Esophagus muscularis mucosa (tissue), 4 donors: ENCODE data around the gene SLC35F3. TPM values are rescaled to one million over a fixed set of nuclear protein-coding genes. Genes with fewer than 3 reads are reported as not detected.

Experiments used
- DNase-seq: peaks from one replicate; pipeline ENCODE4 v3.0.0-alpha.2; 2017; ENCODE audit errors: extremely low spot score
- H3K27ac ChIP-seq, 4 donors: fragments of 200-600 bp; sonication (generic); replicated peaks in 1 of 4; 1 replicate in 3 of 4; 2 replicates in 1 of 4; pipeline ENCODE4 v1.5.1; 2016 to 2019; ENCODE audit warnings: mild to moderate bottlenecking in 1 of 4
- H3K27me3 ChIP-seq, 4 donors: fragments of 200-600 bp; sonication (generic); one replicate each; pipeline versions ENCODE4 v1.5.1 to v1.6.0; 2016 to 2019
- H3K36me3 ChIP-seq, 4 donors: fragments of 200-600 bp; sonication (generic); one replicate each; pipeline ENCODE4 v1.5.1; 2016 to 2019
- H3K4me1 ChIP-seq, 4 donors: fragments of 200-600 bp; sonication (generic); one replicate each; pipeline ENCODE4 v1.5.1; 2016 to 2019
- H3K4me3 ChIP-seq, 4 donors: fragments of 200-600 bp; sonication (generic); 1 replicate in 2 of 4; 2 replicates in 2 of 4; pipeline ENCODE4 v1.5.1; 2016 to 2019; ENCODE audit warnings: mild to moderate bottlenecking in 4 of 4, moderate library complexity in 1 of 4
- H3K9me3 ChIP-seq, 4 donors: fragments of 200-600 bp; sonication (generic); 1 replicate in 3 of 4; 2 replicates in 1 of 4; pipeline ENCODE4 v1.5.1; 2016 to 2019
- EP300 ChIP-seq: sonication (generic); formaldehyde crosslinking; IDR thresholded peaks from one replicate; pipeline ENCODE4 v1.6.1; 2017; ENCODE audit warnings: antibody characterized with exemption
- POLR2A ChIP-seq: fragments of 450-650 bp; IDR thresholded peaks from one replicate; pipeline ENCODE4 v1.6.1; 2017; ENCODE audit warnings: antibody characterized with exemption, moderate library complexity, mild to moderate bottlenecking, low read depth
- POLR2AphosphoS5 ChIP-seq, 2 donors: sonication (generic); formaldehyde crosslinking; IDR thresholded peaks; one replicate each; pipeline ENCODE4 v1.6.1; 2017; ENCODE audit warnings: antibody characterized with exemption in 2 of 2
- WGBS: methylation state at CpG from one replicate; pipeline ENCODE4 v1.1.5; 2018; 5-methylcytosine and 5-hydroxymethylcytosine counted together
- intact Hi-C: fragments of 100-400 bp; cut with DNase I; formaldehyde crosslinking; loops from one replicate; pipeline ENCODE4 v1.15.1; 2023
- total RNA-seq, 4 donors: library from RNA; depleted of rRNA; stranded (reverse); fragments of >200 nt; gene quantifications; one replicate each; pipeline versions ENCODE4 v1.1.0 to v1.2.1, GENCODE V29; 2016
- TF ChIP-seq, protein P1 (sequence below), 3 experiments: fragments of 200-600 bp in 2 of 3; fragments of 450-650 bp in 1 of 3; sonication (generic) in 2 of 3; IDR thresholded peaks; one replicate each; pipeline ENCODE4 v1.5.1; 2017 to 2019; ENCODE audit warnings: antibody characterized with exemption in 3 of 3, mild to moderate bottlenecking in 2 of 3, moderate library complexity in 1 of 3

SLC35F3 gene
- total RNA-seq, 4 donors from 2014 or later: 0.34 TPM; not detected in 3

DNA sequence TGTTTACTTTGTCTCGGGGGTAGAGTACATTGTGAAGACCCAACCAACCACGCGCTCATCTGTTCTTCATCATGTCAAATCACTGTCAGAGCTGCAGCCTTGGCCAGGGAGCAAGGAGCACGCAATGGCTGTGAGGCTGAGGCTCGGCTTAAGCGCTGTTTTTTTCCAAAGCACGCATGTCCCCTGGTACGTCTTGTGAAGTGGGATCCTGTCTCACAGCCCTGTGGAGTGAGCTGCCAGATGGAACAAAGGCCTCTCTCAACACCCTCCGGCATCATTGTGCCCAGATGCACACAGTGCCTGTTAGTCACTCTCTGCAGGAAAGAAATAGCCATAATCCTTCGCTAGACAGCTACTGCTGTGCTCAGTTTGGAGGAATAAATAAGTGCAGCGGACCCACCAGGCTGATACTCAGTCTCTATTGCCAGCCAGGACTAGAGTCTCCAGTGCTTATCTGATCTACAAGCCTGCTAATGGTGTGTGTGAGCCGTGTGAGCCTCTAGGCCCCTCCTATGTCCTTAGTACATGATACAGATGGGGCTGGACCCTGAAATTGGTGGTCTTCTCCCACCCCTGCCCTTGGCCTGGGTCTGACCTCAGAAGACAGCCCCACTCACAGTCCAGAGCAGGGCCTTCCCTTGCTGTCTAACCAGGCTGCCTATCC is 377.5 kb downstream of the SLC35F3 start:
- 73% methylated on average over 10 of the region's 12 CpGs for WGBS
- TF ChIP-seq, protein P1, sequence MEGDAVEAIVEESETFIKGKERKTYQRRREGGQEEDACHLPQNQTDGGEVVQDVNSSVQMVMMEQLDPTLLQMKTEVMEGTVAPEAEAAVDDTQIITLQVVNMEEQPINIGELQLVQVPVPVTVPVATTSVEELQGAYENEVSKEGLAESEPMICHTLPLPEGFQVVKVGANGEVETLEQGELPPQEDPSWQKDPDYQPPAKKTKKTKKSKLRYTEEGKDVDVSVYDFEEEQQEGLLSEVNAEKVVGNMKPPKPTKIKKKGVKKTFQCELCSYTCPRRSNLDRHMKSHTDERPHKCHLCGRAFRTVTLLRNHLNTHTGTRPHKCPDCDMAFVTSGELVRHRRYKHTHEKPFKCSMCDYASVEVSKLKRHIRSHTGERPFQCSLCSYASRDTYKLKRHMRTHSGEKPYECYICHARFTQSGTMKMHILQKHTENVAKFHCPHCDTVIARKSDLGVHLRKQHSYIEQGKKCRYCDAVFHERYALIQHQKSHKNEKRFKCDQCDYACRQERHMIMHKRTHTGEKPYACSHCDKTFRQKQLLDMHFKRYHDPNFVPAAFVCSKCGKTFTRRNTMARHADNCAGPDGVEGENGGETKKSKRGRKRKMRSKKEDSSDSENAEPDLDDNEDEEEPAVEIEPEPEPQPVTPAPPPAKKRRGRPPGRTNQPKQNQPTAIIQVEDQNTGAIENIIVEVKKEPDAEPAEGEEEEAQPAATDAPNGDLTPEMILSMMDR (IDR thresholded peaks at IDR 0.05): no peak
- TF ChIP-seq POLR2A (no peak), EP300 (no peak), POLR2AphosphoS5 (IDR thresholded peaks at IDR 0.05) (no peak)
- intact Hi-C loops: no loop called here
- Histone ChIP-seq H3K27ac (no peak overlapping the region), H3K36me3 (no peaks in the 10 kb centered on the region), H3K27me3 (no peaks in the 10 kb centered on the region), H3K4me3 (no peak overlapping the region), H3K4me1 (no peaks in the 10 kb centered on the region), H3K9me3 (no peaks in the 10 kb centered on the region)
- DNase-seq: no peak

DNA sequence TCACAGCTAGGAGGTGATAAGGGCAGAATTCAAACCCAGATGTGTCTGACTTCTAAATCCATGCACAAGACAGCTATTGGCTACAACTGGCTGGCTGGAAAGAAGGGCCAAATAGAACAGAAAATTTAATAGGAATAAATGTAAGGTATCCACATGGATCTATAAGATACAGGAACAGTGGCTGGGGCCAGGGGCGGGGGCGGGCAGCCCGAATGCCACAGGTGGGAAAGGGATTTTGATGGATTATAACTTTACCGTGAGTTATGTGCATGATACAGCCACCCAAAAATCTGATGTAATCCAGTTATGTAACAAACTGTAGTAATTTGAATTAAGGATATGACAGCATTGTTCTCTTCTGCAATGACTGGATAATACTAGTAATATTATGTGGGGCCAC is 381.7 kb downstream of the SLC35F3 start:
- Histone ChIP-seq H3K36me3 (no peaks in the 10 kb centered on the region), H3K27ac (no peak overlapping the region), H3K9me3 (peaks cover 0 to 20% (median 16%) of the 10 kb centered on the region in 4 donors), H3K27me3 (no peaks in the 10 kb centered on the region), H3K4me1 (no peaks in the 10 kb centered on the region), H3K4me3 (no peak overlapping the region)
- intact Hi-C loops: no loop called here
- no peak for DNase-seq
- TF ChIP-seq, protein P1 (IDR thresholded peaks at IDR 0.05): no peak
- TF ChIP-seq POLR2A (no peak), POLR2AphosphoS5 (IDR thresholded peaks at IDR 0.05) (no peak)
- WGBS: 90% methylated on average over 4 of the region's 4 CpGs

DNA sequence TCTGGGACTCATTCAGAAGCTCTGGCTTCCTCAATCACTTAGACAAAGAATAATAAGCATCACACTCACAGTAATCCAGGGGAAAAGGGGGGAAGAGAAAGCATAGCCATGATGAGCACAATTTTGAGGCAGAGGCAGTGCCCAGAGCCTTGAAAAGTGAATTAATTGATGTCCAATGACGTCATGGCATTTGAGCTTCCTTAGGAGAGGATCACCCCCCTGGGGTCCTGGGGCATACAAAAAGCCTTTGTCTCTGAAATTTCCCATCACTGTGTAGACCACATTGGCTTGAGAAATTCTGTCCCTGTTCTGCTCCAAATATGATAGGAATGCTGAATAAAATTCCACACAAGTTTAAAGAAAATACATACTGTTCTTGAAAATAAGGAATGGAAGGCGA is 384.5 kb downstream of the SLC35F3 start:
- WGBS: 78% methylated on average over 2 of the region's 2 CpGs
- Histone ChIP-seq H3K9me3 (peaks cover 0 to 25% (median 18%) of the 10 kb centered on the region in 4 donors), H3K4me3 (no peak overlapping the region), H3K27me3 (no peaks in the 10 kb centered on the region), H3K27ac (no peak overlapping the region), H3K36me3 (no peaks in the 10 kb centered on the region), H3K4me1 (no peaks in the 10 kb centered on the region)
- intact Hi-C loops: no loop called here
- no peak for TF ChIP-seq POLR2AphosphoS5 (IDR thresholded peaks at IDR 0.05)
- TF ChIP-seq EP300: no peak
- TF ChIP-seq, protein P1 (IDR thresholded peaks at IDR 0.05): no peak
- no peak for TF ChIP-seq POLR2A
- DNase-seq: no peak

DNA sequence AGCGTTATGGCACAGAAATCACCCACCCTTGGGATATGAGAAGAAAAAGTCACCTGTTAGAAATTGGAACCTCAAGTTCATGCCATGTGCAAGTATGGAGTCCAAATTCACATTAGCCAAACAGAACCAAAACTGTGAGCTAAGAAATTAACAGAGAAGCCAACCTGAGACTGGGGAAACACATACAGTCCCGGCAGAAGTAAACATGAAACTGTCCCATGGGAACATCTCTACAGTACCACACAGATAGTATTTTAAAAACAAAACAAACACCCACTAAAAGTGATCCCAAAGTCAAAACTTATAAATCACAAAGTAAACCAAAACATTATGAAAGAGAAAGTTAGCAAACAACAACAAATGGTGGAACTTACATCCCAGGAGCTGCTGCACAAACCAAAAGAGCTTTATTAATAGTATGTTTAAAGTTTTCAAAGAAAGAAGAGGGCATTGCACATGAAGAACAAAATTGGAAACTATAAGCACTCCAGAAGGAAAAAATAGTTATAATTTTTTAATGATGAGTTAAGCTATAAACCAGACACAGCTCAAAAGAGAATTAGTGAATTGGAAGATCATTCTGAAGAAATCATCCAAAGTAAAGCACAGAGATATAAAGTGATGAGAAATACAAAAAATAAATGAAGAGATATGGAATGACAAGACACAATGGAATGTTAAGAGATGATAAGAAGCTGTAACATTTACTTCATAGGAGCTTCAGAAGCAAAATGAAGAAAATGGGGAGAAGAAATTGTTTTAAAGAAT is 385.2 kb downstream of the SLC35F3 start:
- Histone ChIP-seq H3K27me3 (no peaks in the 10 kb centered on the region), H3K4me1 (no peaks in the 10 kb centered on the region), H3K4me3 (no peak overlapping the region), H3K9me3 (peaks cover 0 to 25% (median 18%) of the 10 kb centered on the region in 4 donors), H3K27ac (no peak overlapping the region), H3K36me3 (no peaks in the 10 kb centered on the region)
- TF ChIP-seq, protein P1 (IDR thresholded peaks at IDR 0.05): no peak
- 84% methylated on average over 2 of the region's 2 CpGs for WGBS
- intact Hi-C loops: no loop called here
- DNase-seq: no peak
